ENCODE results near the gene ACOX2. TPM values are rescaled to one million over a fixed set of nuclear protein-coding genes. Genes with fewer than 3 reads are reported as not detected.

The ACOX2 gene
- total RNA-seq, 1 donor = 28.6 TPM

GRCh38 chr3:58540176-58540858 lies 3.3 kb upstream of the ACOX2 start:
- Histone ChIP-seq H3K4me3 (ENCODE audit: insufficient read depth, low read length) (no peak overlapping the region), H3K9me3 (ENCODE audit: low read depth, low read length) (no peaks in the 10 kb centered on the region), H3K79me2 (ENCODE audit: insufficient read depth, low read length) (no peaks in the 10 kb centered on the region), H4K20me1 (ENCODE audit: insufficient read depth, low read length) (no peaks in the 10 kb centered on the region), H3K4me1 (ENCODE audit: insufficient read depth, low read length) (peaks cover 20% of the 10 kb centered on the region), H3K4me2 (ENCODE audit: insufficient read depth, low read length) (no peak overlapping the region), H3K36me3 (ENCODE audit: insufficient read depth, low read length) (no peaks in the 10 kb centered on the region), H3K27me3 (ENCODE audit: insufficient read depth, low read length) (peaks cover 5% of the 10 kb centered on the region), H2AFZ (ENCODE audit: low read length) (no peak overlapping the region), H3K27ac (ENCODE audit: low read depth, low read length) (no peak overlapping the region)
- DNase-seq (ENCODE audit: insufficient read length, low spot score, missing footprints) = no peak
- no peak for TF ChIP-seq CTCF (IDR thresholded peaks at IDR 0.05; ENCODE audit: extremely low read depth, low read depth, low read length)

GRCh38 chr3:58539626-58540025 lies 2.6 kb upstream of the ACOX2 start:
- peak; percentile 31 for DNase-seq (ENCODE audit: insufficient read length, low spot score, missing footprints)
- Histone ChIP-seq H3K27me3 (ENCODE audit: insufficient read depth, low read length) (peaks cover 2% of the 10 kb centered on the region), H3K4me2 (ENCODE audit: insufficient read depth, low read length) (no peak overlapping the region), H3K4me3 (ENCODE audit: insufficient read depth, low read length) (no peak overlapping the region), H4K20me1 (ENCODE audit: insufficient read depth, low read length) (no peaks in the 10 kb centered on the region), H3K27ac (ENCODE audit: low read depth, low read length) (no peak overlapping the region), H3K79me2 (ENCODE audit: insufficient read depth, low read length) (no peaks in the 10 kb centered on the region), H3K4me1 (ENCODE audit: insufficient read depth, low read length) (peaks cover 20% of the 10 kb centered on the region), H3K9me3 (ENCODE audit: low read depth, low read length) (no peaks in the 10 kb centered on the region), H2AFZ (ENCODE audit: low read length) (no peak overlapping the region), H3K36me3 (ENCODE audit: insufficient read depth, low read length) (no peaks in the 10 kb centered on the region)
- TF ChIP-seq CTCF (IDR thresholded peaks at IDR 0.05; ENCODE audit: extremely low read depth, low read depth, low read length) = no peak

- Histone ChIP-seq H3K36me3 (ENCODE audit: insufficient read depth, low read length) (no peaks in the 10 kb centered on the region), H3K9me3 (ENCODE audit: low read depth, low read length) (no peaks in the 10 kb centered on the region), H4K20me1 (ENCODE audit: insufficient read depth, low read length) (no peaks in the 10 kb centered on the region), H3K27me3 (ENCODE audit: insufficient read depth, low read length) (no peaks in the 10 kb centered on the region), H3K4me3 (ENCODE audit: insufficient read depth, low read length) (no peak overlapping the region), H3K27ac (ENCODE audit: low read depth, low read length) (peak overlapping the region; percentile 3), H3K4me2 (ENCODE audit: insufficient read depth, low read length) (no peak overlapping the region), H3K79me2 (ENCODE audit: insufficient read depth, low read length) (no peaks in the 10 kb centered on the region), H2AFZ (ENCODE audit: low read length) (peak overlapping the region; percentile 97), H3K4me1 (ENCODE audit: insufficient read depth, low read length) (peaks cover 20% of the 10 kb centered on the region)
- no peak for TF ChIP-seq CTCF (IDR thresholded peaks at IDR 0.05; ENCODE audit: extremely low read depth, low read depth, low read length)
- peak; percentile 31 for DNase-seq (ENCODE audit: insufficient read length, low spot score, missing footprints)
Observed at GRCh38 chr3:58537412-58538301, 667 bp upstream of the ACOX2 start.
